Keratinocyte (primary cell): Measurements from ENCODE around the gene PHLDB3.

ENCODE experiments used
- CTCF ChIP-seq, 3 experiments: IDR thresholded peaks in 1 of 3; conservative IDR thresholded peaks in 1 of 3; optimal IDR thresholded peaks in 1 of 3; 2 replicates in 2 of 3; 3 replicates in 1 of 3; pipeline versions ENCODE3 to v1.5.1; 2011; ENCODE audit warnings: low read length in 3 of 3, mild to moderate bottlenecking in 3 of 3, moderate library complexity in 2 of 3, control low read depth in 1 of 3, inconsistent platforms in 1 of 3; ENCODE audit not compliant: insufficient read depth in 2 of 3; ENCODE audit errors: extremely low read depth in 1 of 3
- EZH2 ChIP-seq: IDR thresholded peaks from one replicate; pipeline ENCODE4 v1.6.1; 2012; ENCODE audit warnings: inconsistent platforms, mild to moderate bottlenecking, low read length, moderate library complexity

- no peak for TF ChIP-seq CTCF (optimal IDR thresholded peaks at IDR 0.05 in 1 of 3, IDR thresholded peaks at IDR 0.05 in 1 of 3, conservative IDR thresholded peaks at IDR 0.05 in 1 of 3; ENCODE audit: extremely low read depth in 1 of 3, insufficient read depth in 2 of 3, low read length in 3 of 3)
- TF ChIP-seq EZH2: no peak
Measured at GRCh38 chr19:43462383-43462782, 42.2 kb downstream of the PHLDB3 start.
